ENCODE measurements around the gene PDIA6. TPM values are rescaled to one million over a fixed set of nuclear protein-coding genes. Genes with fewer than 3 reads are reported as not detected.
A peak's percentile ranks its signal among the peaks of the same experiment; 100 is the strongest.

PDIA6 gene
- total and polyA plus RNA-seq, 2 of the 4 experiments (the other 2 are of a cell fraction) = 204 to 349 TPM

- in situ Hi-C loops (cut with MboI; ENCODE audit: low sequenced_read_pairs) (no loop called here), dilution Hi-C loops (cut with HindIII; ENCODE audit: low sequenced_read_pairs, unreplicated experiment) (no loop called here), intact Hi-C loops (cut with micrococcal nuclease) (no loop called here)
- Histone ChIP-seq H2AK9ac (replicated peaks; ENCODE audit: low read depth, low read length, poor library complexity) (no peak overlapping the region), H2BK15ac (ENCODE audit: low read depth, low read length) (no peak overlapping the region), H3K4me1 (ENCODE audit: control insufficient read depth, insufficient read depth, low read length) (no peaks in the 10 kb centered on the region; the same call in 1 of the 2 replicates), H3K56ac (ENCODE audit: extremely low read depth, insufficient read depth, low read length) (no peak overlapping the region), H3K4ac (ENCODE audit: low read depth, low read length) (no peak overlapping the region), H4K5ac (ENCODE audit: low read depth, low read length) (no peak overlapping the region), H3K9ac (ENCODE audit: low read depth, low read length) (no peak overlapping the region), H3K4me3 (ENCODE audit: insufficient read depth, low read depth, low read length) (no peak overlapping the region), H3K18ac (ENCODE audit: low read depth, low read length) (no peak overlapping the region), H2AFZ (replicated peaks; ENCODE audit: low read length, poor library complexity) (no peak overlapping the region), H2BK120ac (ENCODE audit: low read depth, low read length) (no peak overlapping the region), H2BK5ac (ENCODE audit: low read depth, low read length, poor library complexity, severe bottlenecking) (no peak overlapping the region), H3K23ac (ENCODE audit: low read depth, low read length) (no peak overlapping the region), H3K9me3 (ENCODE audit: control insufficient read depth, insufficient read depth, low read length) (no peaks in the 10 kb centered on the region), H3K27ac (ENCODE audit: insufficient read depth, low read length) (no peak overlapping the region), H4K20me1 (ENCODE audit: insufficient read depth, low read length) (no peaks in the 10 kb centered on the region), H4K8ac (ENCODE audit: low read depth in 2 of 2, low read length in 2 of 2) (no peak overlapping the region), H2AK5ac (ENCODE audit: low read depth, low read length) (no peak overlapping the region), H3K14ac (replicated peaks; ENCODE audit: low read depth, low read length) (no peak overlapping the region), H3K79me1 (ENCODE audit: low read depth in 1 of 2, low read length in 2 of 2) (no peaks in the 10 kb centered on the region), H2BK20ac (ENCODE audit: low read depth, low read length) (no peak overlapping the region), H3K4me2 (ENCODE audit: low read depth, low read length) (no peak overlapping the region), H3K27me3 (ENCODE audit: control insufficient read depth, insufficient read depth, low read length) (peaks cover 34% of the 10 kb centered on the region), H3K9me1 (ENCODE audit: insufficient read depth, low read length) (no peaks in the 10 kb centered on the region), H3K36me3 (ENCODE audit: control insufficient read depth, insufficient read depth, low read length) (no peaks in the 10 kb centered on the region), H4K91ac (ENCODE audit: insufficient read depth, low read depth, low read length) (no peak overlapping the region)
- no CpG with 5 or more reads among the region's 5 CpGs for WGBS, 2 experiments (ENCODE audit: extremely low coverage in 2 of 2, insufficient read length in 1 of 2)
- CTCF ChIA-PET = interaction anchor here (1.1 kb wide), 1 partner anchor 15 kb away, joined by 5 read pairs; no protein-coding TSS in a partner anchor
- ATAC-seq (ENCODE audit: low read depth) (no peak), DNase-seq (no peak)
- POLR2A ChIA-PET (ENCODE audit: unreplicated experiment) = interaction anchor here (0.6 kb wide), 1 partner anchor 8 kb away, joined by 6 read pairs; no protein-coding TSS in a partner anchor
- BruUV-seq (replicated peaks) = no TSS peak
- TF ChIP-seq CTCF (conservative IDR thresholded peaks at IDR 0.05; ENCODE audit: low read depth, low read length) = peak; percentile 38
- TF ChIP-seq CEBPB (IDR thresholded peaks at IDR 0.05; ENCODE audit: low read depth, low read length) = no peak
- no peak for TF ChIP-seq RFX5 (IDR thresholded peaks at IDR 0.05; ENCODE audit: low read depth, low read length)
- TF ChIP-seq RAD21 (IDR thresholded peaks at IDR 0.05; ENCODE audit: low read length) = no peak
These were observed 4.8 kb upstream of the PDIA6 start for GRCh38 chr2:10817413-10817812.
